A549 (cell line): ENCODE data around the gene ODR4.

Experiments used
- CTCF ChIP-seq: fragments of >200 bp; sonication (Bioruptor Twin); formaldehyde crosslinking; IDR thresholded peaks from 3 replicates; pipeline ENCODE4 v1.5.1; 2016
- MAX ChIP-seq: IDR thresholded peaks from 2 replicates; pipeline ENCODE4 v1.6.1; 2012
- POLR2A ChIP-seq: IDR thresholded peaks from 2 replicates; pipeline ENCODE4 v1.6.1; 2012; ENCODE audit warnings: mild to moderate bottlenecking, low read length
- RCOR1 ChIP-seq: fragments of 150-350 bp; IDR thresholded peaks from 2 replicates; pipeline ENCODE4 v1.6.1; 2014; ENCODE audit warnings: antibody characterized with exemption, low read length, low read depth
- REST ChIP-seq: fragments of 200-600 bp; sonication (generic); IDR thresholded peaks from 2 replicates; pipeline ENCODE4 v1.6.1; 2016; ENCODE audit warnings: antibody characterized with exemption, mild to moderate bottlenecking, moderate library complexity
- SMC3 ChIP-seq: fragments of >200 bp; sonication (Bioruptor Twin); formaldehyde crosslinking; IDR thresholded peaks from 3 replicates; pipeline ENCODE4 v1.6.1; 2018; ENCODE audit warnings: inconsistent platforms

GRCh38 chr1:186446152-186446551 lies 70.5 kb downstream of the ODR4 start:
- TF ChIP-seq REST (no peak), SMC3 (no peak), CTCF (no peak), POLR2A (no peak), MAX (no peak), RCOR1 (no peak)
